NCI-H510A (cell line): ENCODE results near the gene CLDN4.

Source experiments
- DNase-seq: peaks from one replicate; lab custom pipeline; 2025; lab: John Stamatoyannopoulos, UW

The CLDN4 gene

GRCh38 chr7:73872056-73872908 is 41.5 kb downstream of the CLDN4 start:
- DNase-seq, result no peak

GRCh38 chr7:73876361-73876760 is 45.6 kb downstream of the CLDN4 start:
- DNase-seq, result no peak

- DNase-seq, result no peak
Measured at GRCh38 chr7:73876973-73877372, 46.2 kb downstream of the CLDN4 start.

DNA sequence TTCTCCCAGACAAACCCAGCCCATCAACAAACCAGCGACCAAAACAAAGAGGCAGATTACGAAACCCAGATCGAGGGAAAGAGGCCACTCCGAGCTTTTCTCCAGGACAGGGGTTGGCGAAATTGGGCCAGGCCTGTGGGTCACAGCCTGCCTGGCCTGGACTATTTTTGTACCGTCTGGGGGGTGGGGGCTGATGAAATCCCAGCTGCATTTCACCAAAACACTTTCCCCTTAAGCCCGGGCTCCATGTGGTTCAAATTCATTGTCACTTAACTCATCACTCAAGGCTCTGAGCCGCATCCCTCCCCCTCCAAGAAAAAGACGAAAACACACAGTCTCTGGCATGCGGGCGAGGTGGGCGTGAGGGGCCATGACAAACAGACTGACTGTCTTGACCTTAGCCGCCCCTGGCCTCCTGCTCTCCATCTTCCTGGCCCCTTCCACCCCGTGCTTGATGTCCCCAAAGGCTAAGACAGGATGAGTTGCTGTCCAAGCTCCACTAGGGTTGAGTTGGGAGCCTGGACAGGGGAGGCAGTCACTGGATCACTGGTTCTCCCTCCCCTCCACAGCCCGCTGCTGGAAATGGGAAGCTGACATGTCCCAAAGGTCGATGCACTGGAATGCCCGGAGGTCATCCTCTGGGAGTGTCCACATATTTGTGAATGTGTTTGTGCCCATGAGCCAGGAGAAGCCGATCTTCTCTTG is 49.3 kb downstream of the CLDN4 start:
- no peak for DNase-seq

DNA sequence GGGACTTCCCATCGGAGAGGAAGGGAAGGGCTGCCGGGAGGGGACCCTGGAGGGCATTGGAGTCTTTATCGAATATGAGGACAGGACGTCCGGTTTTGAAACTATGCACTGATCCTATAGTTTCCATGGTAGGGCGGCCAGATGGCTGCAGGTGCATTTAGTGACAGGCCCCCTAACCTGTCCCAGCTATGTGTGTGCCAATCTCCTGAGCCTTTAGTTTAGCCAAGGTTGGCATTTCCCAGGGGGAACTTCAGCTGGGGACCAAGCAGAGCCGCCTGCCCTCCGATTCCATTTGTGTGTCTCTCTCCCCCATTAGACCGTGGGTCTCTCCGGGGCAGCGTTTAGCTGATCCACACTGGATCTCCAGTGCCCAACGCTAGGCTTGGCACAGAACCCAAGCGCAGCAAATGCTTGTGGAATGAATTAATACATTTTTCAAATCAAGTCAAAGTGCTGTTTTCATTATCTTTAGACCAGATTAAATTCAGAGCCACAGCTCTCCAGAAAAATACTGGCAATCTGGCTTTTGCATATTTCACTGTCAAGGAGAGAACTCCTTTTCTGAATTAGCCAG is 50.0 kb downstream of the CLDN4 start:
- DNase-seq, result no peak

- DNase-seq, result no peak
Measured at GRCh38 chr7:73881352-73882046, 50.7 kb downstream of the CLDN4 start.

DNA sequence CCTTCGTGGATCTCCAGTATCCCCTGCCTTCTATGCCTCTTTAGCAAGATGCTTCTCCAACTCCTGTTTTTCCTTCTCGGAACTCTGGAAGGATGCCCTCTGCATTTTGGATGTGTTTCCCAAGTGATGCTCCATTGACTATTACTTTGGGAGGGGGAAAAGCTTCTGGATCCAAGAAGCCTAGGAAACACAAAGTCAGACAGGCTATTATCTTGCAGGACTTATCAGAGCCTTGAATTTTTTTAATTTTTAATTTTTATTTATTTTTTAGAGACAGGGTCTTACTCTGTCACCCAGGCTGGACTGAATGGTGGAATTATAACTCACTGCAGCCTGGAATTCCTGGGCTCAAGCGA is 51.2 kb downstream of the CLDN4 start:
- no peak for DNase-seq
